ENCODE data around the gene GGT6.

GRCh38 chr17:4607773-4608187 lies 47.4 kb upstream of the GGT6 start:
- no peak for TF ChIP-seq CTCF (IDR thresholded peaks at IDR 0.05)
- TF ChIP-seq POLR2A (IDR thresholded peaks at IDR 0.05): no peak
